Measurements from ENCODE around the gene GULP1.

Gene GULP1

GRCh38 chr2:188623995-188624643 is 332.4 kb downstream of the GULP1 start:
- FAIRE-seq (no peak), DNase-seq (ENCODE audit: insufficient read length, low spot score) (no peak)

- no peak for DNase-seq (ENCODE audit: insufficient read length, low spot score)
- no peak for FAIRE-seq
Observed at GRCh38 chr2:188627471-188627870, 335.8 kb downstream of the GULP1 start.

GRCh38 chr2:188628989-188629752 is 337.5 kb downstream of the GULP1 start:
- FAIRE-seq (no peak), DNase-seq (ENCODE audit: insufficient read length, low spot score) (no peak)

GRCh38 chr2:188629753-188630527 is 338.3 kb downstream of the GULP1 start:
- DNase-seq (ENCODE audit: insufficient read length, low spot score) (no peak), FAIRE-seq (no peak)

GRCh38 chr2:188631037-188631809 is 339.5 kb downstream of the GULP1 start:
- FAIRE-seq (peak; percentile 26), DNase-seq (ENCODE audit: insufficient read length, low spot score) (no peak)

GRCh38 chr2:188634656-188635055 is 343.0 kb downstream of the GULP1 start:
- FAIRE-seq = no peak
- no peak for DNase-seq (ENCODE audit: insufficient read length, low spot score)

All from HTR-8/SVneo (cell line).